GM06990 (cell line): ENCODE results near the gene ZNF503.
"Not testable (repeated sequence)": the region's sequence is repeated elsewhere in the genome, so short reads cannot be mapped to it uniquely, and the experiment has no call there.

Experiments used
- DNase-seq: peaks from one replicate; pipeline ENCODE4 v3.0.0-alpha.2; 2011; ENCODE audit not compliant: insufficient read length; ENCODE audit errors: extremely low read depth
- H3K27me3 ChIP-seq: replicated peaks from 2 replicates; pipeline ENCODE4 v1.6.0; 2011; ENCODE audit warnings: low read length; ENCODE audit not compliant: control insufficient read depth, insufficient read depth
- H3K36me3 ChIP-seq: 2 replicates; pipeline ENCODE4 v1.5.1; 2011; ENCODE audit warnings: low read length; ENCODE audit not compliant: control insufficient read depth, insufficient read depth
- H3K4me3 ChIP-seq: replicated peaks from 2 replicates; pipeline ENCODE4 v1.5.1; 2011; ENCODE audit warnings: low read depth, mild to moderate bottlenecking, control low read depth, low read length
- CTCF ChIP-seq: IDR thresholded peaks from 2 replicates; pipeline ENCODE4 v1.5.1; 2011; ENCODE audit warnings: low read length, control low read depth, mild to moderate bottlenecking, inconsistent platforms; ENCODE audit not compliant: insufficient read depth, poor library complexity, severe bottlenecking

Gene ZNF503

GRCh38 chr10:75377869-75378268 is 23.7 kb downstream of the ZNF503 start:
- Histone ChIP-seq H3K27me3 (no peaks in the 10 kb centered on the region; the same call in 1 of the 2 replicates), H3K36me3 (no peaks in the 10 kb centered on the region), H3K4me3 (no peak overlapping the region)
- no peak for TF ChIP-seq CTCF
- DNase-seq = no peak

- no peak for DNase-seq
- no peak for TF ChIP-seq CTCF
- no peaks in the 10 kb centered on the region; the same call in none of the 2 replicates for H3K27me3 ChIP-seq
Observed at GRCh38 chr10:75375838-75376237, 25.7 kb downstream of the ZNF503 start.

GRCh38 chr10:75371010-75371409 is 30.6 kb downstream of the ZNF503 start:
- Histone ChIP-seq H3K36me3 (no peaks in the 10 kb centered on the region), H3K27me3 (no peaks in the 10 kb centered on the region; the same call in none of the 2 replicates), H3K4me3 (no peak overlapping the region)
- TF ChIP-seq CTCF = no peak
- no peak for DNase-seq

More at GRCh38 chr10:75375838-75376237, 25.7 kb downstream of the ZNF503 start:
- Histone ChIP-seq H3K36me3 (no peaks in the 10 kb centered on the region), H3K4me3 (no peak overlapping the region)

GRCh38 chr10:75369838-75370237 is 31.7 kb downstream of the ZNF503 start:
- not testable (repeated sequence) for H3K36me3 ChIP-seq, H3K27me3 ChIP-seq, H3K4me3 ChIP-seq, DNase-seq

- TF ChIP-seq CTCF = no peak
- no peak overlapping the region for H3K4me3 ChIP-seq
Observed at GRCh38 chr10:75367901-75368300, 33.7 kb downstream of the ZNF503 start.

GRCh38 chr10:75367021-75367487 is 34.5 kb downstream of the ZNF503 start:
- Histone ChIP-seq H3K27me3 (no peaks in the 10 kb centered on the region; the same call in none of the 2 replicates), H3K4me3 (no peak overlapping the region), H3K36me3 (no peaks in the 10 kb centered on the region)
- no peak for TF ChIP-seq CTCF
- DNase-seq = no peak

More at GRCh38 chr10:75367901-75368300, 33.7 kb downstream of the ZNF503 start:
- DNase-seq = no peak
- Histone ChIP-seq H3K27me3 (no peaks in the 10 kb centered on the region; the same call in none of the 2 replicates), H3K36me3 (no peaks in the 10 kb centered on the region)
